Loucy (cell line): ENCODE measurements around the gene ZBTB20.

Experiments
- H2AFZ ChIP-seq: fragments of 200-600 bp; sonication (generic); 2 replicates; pipeline ENCODE4 v1.6.0; 2016; ENCODE audit warnings: antibody characterized with exemption, mild to moderate bottlenecking, low read length, moderate library complexity
- H3F3A ChIP-seq: fragments of 200-600 bp; 2 replicates; pipeline ENCODE4 v1.6.0; 2016; ENCODE audit warnings: antibody characterized with exemption, low read depth, mild to moderate bottlenecking
- H3K27me3 ChIP-seq: fragments of 200-600 bp; sonication (generic); 2 replicates; pipeline ENCODE4 v1.6.1; 2014; ENCODE audit warnings: low read length, mild to moderate bottlenecking; ENCODE audit not compliant: insufficient read depth, poor library complexity, severe bottlenecking
- H3K36me3 ChIP-seq: fragments of 200-600 bp; sonication (generic); 2 replicates; pipeline ENCODE4 v1.6.1; 2016; ENCODE audit warnings: low read length; ENCODE audit not compliant: insufficient read depth
- H3K4me1 ChIP-seq: fragments of 200-600 bp; sonication (generic); 2 replicates; pipeline ENCODE4 v1.5.1; 2014; ENCODE audit warnings: low read length, mild to moderate bottlenecking; ENCODE audit not compliant: insufficient read depth, poor library complexity, severe bottlenecking
- H3K4me2 ChIP-seq: fragments of 200-600 bp; sonication (generic); 2 replicates; pipeline ENCODE4 v1.6.0; 2014; ENCODE audit warnings: antibody characterized with exemption, low read length, low read depth, mild to moderate bottlenecking; ENCODE audit not compliant: poor library complexity, severe bottlenecking
- H3K4me3 ChIP-seq: fragments of 200-600 bp; sonication (generic); 2 replicates; pipeline ENCODE4 v1.5.1; 2014; ENCODE audit warnings: low read length, mild to moderate bottlenecking, mixed read lengths; ENCODE audit not compliant: poor library complexity, severe bottlenecking
- H3K79me2 ChIP-seq: fragments of 200-600 bp; sonication (generic); 2 replicates; pipeline ENCODE4 v1.6.1; 2014; ENCODE audit warnings: low read length; ENCODE audit not compliant: insufficient read depth
- H3K9ac ChIP-seq: fragments of 200-600 bp; sonication (generic); 2 replicates; pipeline ENCODE4 v1.6.0; 2014; ENCODE audit warnings: mild to moderate bottlenecking, low read depth, low read length, moderate library complexity; ENCODE audit not compliant: poor library complexity, severe bottlenecking
- H3K9me2 ChIP-seq: fragments of 200-600 bp; sonication (generic); replicated peaks from 2 replicates; pipeline ENCODE4 v1.6.1; 2016; ENCODE audit warnings: low read depth, low read length, mixed read lengths
- H3K9me3 ChIP-seq: fragments of 200-600 bp; sonication (generic); 2 replicates; pipeline ENCODE4 v1.6.1; 2014; ENCODE audit warnings: mild to moderate bottlenecking, antibody characterized with exemption, low read length, low read depth; ENCODE audit not compliant: insufficient read depth
- H4K20me1 ChIP-seq: fragments of 200-600 bp; sonication (generic); 2 replicates; pipeline ENCODE4 v1.6.0; 2014; ENCODE audit warnings: antibody characterized with exemption, low read length, mild to moderate bottlenecking; ENCODE audit not compliant: insufficient read depth, poor library complexity, severe bottlenecking
- EZH2phosphoT487 ChIP-seq: fragments of 200-600 bp; IDR thresholded peaks from 2 replicates; pipeline ENCODE4 v1.6.1; 2018; ENCODE audit warnings: antibody characterized with exemption, mild to moderate bottlenecking, moderate library complexity, borderline replicate concordance
- TF ChIP-seq, protein P1 (sequence below): fragments of 200-600 bp; sonication (generic); conservative IDR thresholded peaks from 2 replicates; pipeline ENCODE4 v1.5.1; 2014; ENCODE audit warnings: mild to moderate bottlenecking, antibody characterized with exemption, low read length

ZBTB20 gene

DNA sequence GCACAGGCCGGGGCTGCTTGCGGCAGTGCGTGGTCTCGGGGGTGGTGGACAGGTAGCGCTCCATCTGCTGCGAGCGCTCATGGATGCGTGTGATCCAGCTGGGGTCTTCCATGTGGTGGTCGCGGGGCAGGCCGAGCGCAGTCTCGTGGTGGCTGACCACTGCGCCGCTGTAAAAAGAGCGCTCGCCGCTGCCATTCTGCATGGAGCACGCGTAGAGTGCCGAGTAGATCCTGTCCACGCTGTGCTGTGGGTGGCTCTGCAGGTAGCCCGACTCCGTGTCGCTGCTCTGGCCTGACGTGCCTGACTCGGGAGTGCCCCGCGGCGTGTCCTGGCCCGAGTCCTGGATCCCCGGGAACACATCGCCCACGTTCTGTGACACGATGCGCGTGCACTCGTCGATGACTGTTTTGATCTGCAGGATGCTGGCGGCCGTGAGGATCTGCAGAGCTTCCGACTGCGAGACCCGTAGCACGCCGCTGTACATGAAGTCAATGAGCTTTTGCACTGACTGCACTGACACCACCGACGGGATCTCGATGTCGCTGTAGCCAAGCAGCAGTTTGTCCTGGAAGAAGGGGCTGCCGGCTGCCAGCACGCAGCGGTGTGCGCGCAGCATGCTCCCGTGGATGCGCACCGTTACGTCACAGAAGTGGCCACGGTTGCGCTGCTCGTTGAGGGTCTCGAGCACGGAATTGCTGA, 795.8 kb downstream of the ZBTB20 start:
- no peaks in the 10 kb centered on the region for H3K79me2 ChIP-seq
- H2AFZ ChIP-seq: no peak overlapping the region
- H3K4me3 ChIP-seq: no peak overlapping the region
- peaks cover 7% of the 10 kb centered on the region; the same call in 1 of the 2 replicates for H3K36me3 ChIP-seq
- no peaks in the 10 kb centered on the region for H3K9me2 ChIP-seq
- no peaks in the 10 kb centered on the region for H3K9me3 ChIP-seq
- H4K20me1 ChIP-seq: no peaks in the 10 kb centered on the region
- no peaks in the 10 kb centered on the region for H3K4me1 ChIP-seq
- no peaks in the 10 kb centered on the region for H3F3A ChIP-seq
- H3K27me3 ChIP-seq: no peaks in the 10 kb centered on the region
- no peak overlapping the region for H3K9ac ChIP-seq
- TF ChIP-seq EZH2phosphoT487: no peak
- no peak overlapping the region for H3K4me2 ChIP-seq

DNA sequence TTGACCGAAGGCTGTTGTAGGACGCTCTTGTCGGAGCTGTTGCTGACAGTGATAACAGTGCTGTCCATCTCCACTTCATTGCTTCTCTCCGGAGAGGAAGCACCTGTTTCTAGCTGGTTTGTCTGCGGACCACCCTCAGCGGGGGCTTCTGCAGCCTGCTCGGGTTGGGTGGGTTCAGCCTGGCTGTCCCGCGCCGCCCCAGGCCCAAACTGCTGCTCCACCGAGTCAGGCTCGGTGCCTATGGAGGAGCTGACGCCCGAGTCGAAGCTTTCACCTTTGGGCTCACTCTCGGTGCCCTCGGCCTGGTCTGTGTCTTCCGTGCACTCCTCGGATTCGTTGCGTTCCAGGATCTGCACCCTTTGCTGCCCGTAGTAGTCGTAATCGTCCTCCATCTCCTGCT, 796.4 kb downstream of the ZBTB20 start:
- no peaks in the 10 kb centered on the region for H3K27me3 ChIP-seq
- H4K20me1 ChIP-seq: no peaks in the 10 kb centered on the region
- no peaks in the 10 kb centered on the region for H3K9me3 ChIP-seq
- H3K36me3 ChIP-seq: peaks cover 7% of the 10 kb centered on the region; the same call in 1 of the 2 replicates
- no peaks in the 10 kb centered on the region for H3K9me2 ChIP-seq
- no peaks in the 10 kb centered on the region for H3F3A ChIP-seq
- no peak overlapping the region for H3K9ac ChIP-seq
- H3K4me2 ChIP-seq: no peak overlapping the region
- no peak overlapping the region for H3K4me3 ChIP-seq
- H3K79me2 ChIP-seq: no peaks in the 10 kb centered on the region
- H2AFZ ChIP-seq: no peak overlapping the region
- TF ChIP-seq, protein P1, sequence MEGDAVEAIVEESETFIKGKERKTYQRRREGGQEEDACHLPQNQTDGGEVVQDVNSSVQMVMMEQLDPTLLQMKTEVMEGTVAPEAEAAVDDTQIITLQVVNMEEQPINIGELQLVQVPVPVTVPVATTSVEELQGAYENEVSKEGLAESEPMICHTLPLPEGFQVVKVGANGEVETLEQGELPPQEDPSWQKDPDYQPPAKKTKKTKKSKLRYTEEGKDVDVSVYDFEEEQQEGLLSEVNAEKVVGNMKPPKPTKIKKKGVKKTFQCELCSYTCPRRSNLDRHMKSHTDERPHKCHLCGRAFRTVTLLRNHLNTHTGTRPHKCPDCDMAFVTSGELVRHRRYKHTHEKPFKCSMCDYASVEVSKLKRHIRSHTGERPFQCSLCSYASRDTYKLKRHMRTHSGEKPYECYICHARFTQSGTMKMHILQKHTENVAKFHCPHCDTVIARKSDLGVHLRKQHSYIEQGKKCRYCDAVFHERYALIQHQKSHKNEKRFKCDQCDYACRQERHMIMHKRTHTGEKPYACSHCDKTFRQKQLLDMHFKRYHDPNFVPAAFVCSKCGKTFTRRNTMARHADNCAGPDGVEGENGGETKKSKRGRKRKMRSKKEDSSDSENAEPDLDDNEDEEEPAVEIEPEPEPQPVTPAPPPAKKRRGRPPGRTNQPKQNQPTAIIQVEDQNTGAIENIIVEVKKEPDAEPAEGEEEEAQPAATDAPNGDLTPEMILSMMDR: no peak
- no peak for TF ChIP-seq EZH2phosphoT487
- no peaks in the 10 kb centered on the region for H3K4me1 ChIP-seq

DNA sequence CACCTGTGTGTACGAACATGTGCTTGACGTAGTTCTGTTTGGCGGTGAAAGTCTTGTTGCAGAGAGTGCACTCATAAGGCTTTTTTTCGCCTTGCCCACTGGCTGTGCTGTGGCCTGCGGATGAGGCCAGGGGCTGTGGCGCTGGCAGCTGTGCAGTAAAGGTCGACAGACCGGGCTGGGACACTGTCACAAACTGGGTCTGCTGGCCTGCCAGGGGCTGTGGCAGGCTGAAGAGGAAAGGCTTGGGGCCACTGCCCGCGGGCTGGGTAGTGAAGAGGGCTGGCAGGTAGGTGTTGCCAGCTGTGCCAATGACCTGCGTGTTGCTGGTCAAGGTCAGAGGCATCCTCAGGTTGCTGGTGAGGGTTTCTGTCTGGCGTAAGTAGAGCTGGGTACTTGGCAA, 796.8 kb downstream of the ZBTB20 start:
- H3K36me3 ChIP-seq: peaks cover 7% of the 10 kb centered on the region; the same call in 1 of the 2 replicates
- H3K4me2 ChIP-seq: no peak overlapping the region
- no peaks in the 10 kb centered on the region for H3K79me2 ChIP-seq
- H3K4me3 ChIP-seq: no peak overlapping the region
- no peaks in the 10 kb centered on the region for H3K4me1 ChIP-seq
- no peaks in the 10 kb centered on the region for H3K9me2 ChIP-seq
- H3K27me3 ChIP-seq: no peaks in the 10 kb centered on the region
- no peak overlapping the region for H2AFZ ChIP-seq
- H3K9ac ChIP-seq: no peak overlapping the region
- H3K9me3 ChIP-seq: no peaks in the 10 kb centered on the region
- TF ChIP-seq EZH2phosphoT487: no peak
- TF ChIP-seq, protein P1: no peak
- no peaks in the 10 kb centered on the region for H4K20me1 ChIP-seq
- H3F3A ChIP-seq: no peaks in the 10 kb centered on the region

DNA sequence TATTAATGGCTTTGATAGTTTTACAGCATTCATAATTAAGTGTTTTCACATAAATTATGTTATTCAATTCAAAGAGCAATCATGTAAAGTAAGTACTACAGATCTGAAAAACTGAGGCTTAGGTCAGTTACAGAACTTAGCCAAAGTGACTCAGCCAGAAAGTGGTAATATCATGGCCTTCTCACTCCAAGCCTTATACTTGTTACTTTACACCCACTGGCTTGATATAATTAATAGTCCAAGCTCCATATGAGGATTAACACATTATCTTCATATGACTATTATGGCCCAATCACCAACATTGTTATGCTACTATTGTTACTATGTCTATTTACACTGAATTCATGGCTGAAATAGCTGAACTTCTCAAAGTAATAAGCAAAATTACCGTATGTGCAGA, 802.6 kb downstream of the ZBTB20 start:
- no peaks in the 10 kb centered on the region for H3K4me1 ChIP-seq
- no peaks in the 10 kb centered on the region for H3F3A ChIP-seq
- no peaks in the 10 kb centered on the region for H3K79me2 ChIP-seq
- no peaks in the 10 kb centered on the region for H3K36me3 ChIP-seq
- no peaks in the 10 kb centered on the region for H3K9me3 ChIP-seq
- H2AFZ ChIP-seq: no peak overlapping the region
- TF ChIP-seq, protein P1: no peak
- no peak overlapping the region for H3K4me3 ChIP-seq
- no peak overlapping the region for H3K4me2 ChIP-seq
- no peaks in the 10 kb centered on the region for H3K27me3 ChIP-seq
- no peak overlapping the region for H3K9ac ChIP-seq
- no peaks in the 10 kb centered on the region for H3K9me2 ChIP-seq
- no peaks in the 10 kb centered on the region for H4K20me1 ChIP-seq
